GM21737 (cell line): ENCODE measurements around the gene C6orf132.
"Not testable (repeated sequence)": the region's sequence is repeated elsewhere in the genome, so short reads cannot be mapped to it uniquely, and the experiment has no call there.

Experiments
- ATAC-seq: cut with Tn5 transposase; IDR thresholded peaks from one replicate; pipeline ENCODE4 v1.9.1; 2021; ENCODE audit warnings: mild to moderate bottlenecking, moderate library complexity; ENCODE audit not compliant: unreplicated experiment

C6orf132 gene

DNA sequence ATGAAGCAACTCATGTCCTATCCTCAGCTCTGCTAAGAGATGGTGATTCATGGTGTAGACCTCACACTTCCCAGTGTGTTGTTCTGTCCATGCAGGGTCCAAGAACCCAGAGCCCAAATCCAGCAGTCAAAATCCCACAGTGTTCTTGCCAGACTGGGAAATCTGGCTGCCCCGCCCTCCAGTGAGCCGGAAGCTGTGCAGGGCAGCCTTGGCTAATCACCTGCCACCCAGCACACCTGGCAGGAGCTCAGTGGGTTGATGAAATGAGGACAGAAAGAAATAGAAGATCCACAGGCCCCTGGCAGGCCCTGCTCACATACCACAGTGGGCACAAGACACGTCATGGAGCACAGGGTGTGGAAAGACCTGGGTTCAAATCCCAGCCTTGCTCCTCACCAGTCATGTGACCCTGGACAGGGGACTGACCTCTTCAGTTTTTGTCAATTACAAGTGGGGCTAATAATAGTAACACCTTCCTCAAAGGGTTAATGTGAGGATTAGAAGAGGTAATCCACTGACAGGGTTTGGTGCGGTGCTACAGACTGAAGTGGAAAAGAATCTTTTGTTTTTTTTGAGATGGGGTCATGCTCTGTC lies 17.1 kb upstream of the C6orf132 start:
- ATAC-seq, result no peak

DNA sequence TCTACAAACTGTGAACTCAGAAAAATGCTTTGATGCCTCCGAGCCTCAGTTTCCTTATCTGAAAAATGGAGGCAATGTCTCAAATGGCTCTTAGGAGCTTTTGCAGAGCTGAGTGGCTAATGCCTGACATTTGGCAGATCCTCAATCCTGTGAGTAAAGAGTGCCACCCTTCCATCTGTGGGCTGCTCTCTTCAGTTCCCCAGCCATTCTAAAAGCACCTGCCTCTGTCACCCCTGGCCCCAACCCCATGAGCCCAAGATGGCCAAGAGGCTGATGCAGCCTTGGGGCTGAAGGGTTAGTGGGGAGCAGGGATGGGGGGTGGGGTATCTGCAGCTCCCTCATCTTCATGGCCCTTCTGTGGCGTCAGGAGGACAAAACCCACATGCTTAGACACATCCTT lies 16.2 kb upstream of the C6orf132 start:
- ATAC-seq, result no peak

DNA sequence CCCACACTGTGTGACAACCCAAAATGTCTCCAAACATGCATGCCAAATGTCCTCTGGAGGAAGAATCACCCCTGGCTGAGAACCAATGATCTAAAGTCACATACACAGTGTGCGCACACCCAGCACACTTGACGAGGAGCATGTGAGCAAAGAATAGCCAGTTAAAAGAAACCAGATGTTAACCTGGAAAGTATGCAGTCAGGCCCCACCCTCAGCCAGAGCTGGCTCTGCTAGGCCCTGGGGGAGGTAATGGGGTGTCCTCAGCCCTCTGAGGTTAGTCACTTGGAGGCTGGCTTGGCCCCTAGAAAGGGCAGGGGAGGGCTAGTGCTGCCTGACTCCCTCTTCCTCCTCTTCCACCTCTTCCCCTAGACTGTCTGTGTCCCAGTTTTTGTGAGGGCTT lies 15.6 kb upstream of the C6orf132 start:
- ATAC-seq, result no peak

DNA sequence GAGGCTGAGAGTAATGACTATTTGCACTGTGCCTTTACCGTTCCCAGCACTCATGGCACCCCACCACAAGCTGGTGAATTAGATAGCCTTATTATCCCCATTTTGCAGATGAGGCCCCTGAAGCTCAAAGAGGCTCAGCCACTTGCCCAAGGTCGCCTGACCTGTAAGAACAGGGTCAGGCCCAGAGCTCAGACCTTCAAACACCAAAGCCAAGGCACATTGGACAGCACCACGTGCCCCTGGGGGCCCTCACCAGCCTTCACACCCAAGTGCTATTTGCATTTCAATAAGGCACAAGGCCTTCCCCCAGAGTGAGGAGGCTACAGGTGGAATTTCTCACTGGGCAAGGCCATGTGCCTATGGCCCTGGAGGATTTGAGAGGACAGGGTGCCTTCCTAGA lies 14.2 kb upstream of the C6orf132 start:
- no peak for ATAC-seq

DNA sequence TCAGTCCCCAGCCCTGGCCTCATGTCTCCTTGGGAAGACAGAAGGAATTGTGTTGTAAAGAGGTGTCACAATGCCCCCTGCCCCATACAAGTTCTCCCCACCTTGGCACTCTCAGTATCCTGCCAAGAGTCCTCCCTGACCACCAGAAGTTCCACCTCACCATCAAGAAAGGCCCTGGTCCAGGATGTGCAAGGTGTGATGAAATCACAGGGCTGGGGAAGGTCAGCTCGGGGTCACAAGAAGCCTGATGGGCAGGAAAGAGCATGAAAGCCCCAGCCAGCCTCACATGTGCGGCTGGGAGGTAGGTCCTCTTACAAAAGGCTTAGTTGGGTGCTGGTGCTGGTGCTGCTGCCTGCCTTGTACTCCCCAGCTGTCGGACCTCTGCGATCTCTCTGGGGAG lies 12.9 kb upstream of the C6orf132 start:
- no peak for ATAC-seq

DNA sequence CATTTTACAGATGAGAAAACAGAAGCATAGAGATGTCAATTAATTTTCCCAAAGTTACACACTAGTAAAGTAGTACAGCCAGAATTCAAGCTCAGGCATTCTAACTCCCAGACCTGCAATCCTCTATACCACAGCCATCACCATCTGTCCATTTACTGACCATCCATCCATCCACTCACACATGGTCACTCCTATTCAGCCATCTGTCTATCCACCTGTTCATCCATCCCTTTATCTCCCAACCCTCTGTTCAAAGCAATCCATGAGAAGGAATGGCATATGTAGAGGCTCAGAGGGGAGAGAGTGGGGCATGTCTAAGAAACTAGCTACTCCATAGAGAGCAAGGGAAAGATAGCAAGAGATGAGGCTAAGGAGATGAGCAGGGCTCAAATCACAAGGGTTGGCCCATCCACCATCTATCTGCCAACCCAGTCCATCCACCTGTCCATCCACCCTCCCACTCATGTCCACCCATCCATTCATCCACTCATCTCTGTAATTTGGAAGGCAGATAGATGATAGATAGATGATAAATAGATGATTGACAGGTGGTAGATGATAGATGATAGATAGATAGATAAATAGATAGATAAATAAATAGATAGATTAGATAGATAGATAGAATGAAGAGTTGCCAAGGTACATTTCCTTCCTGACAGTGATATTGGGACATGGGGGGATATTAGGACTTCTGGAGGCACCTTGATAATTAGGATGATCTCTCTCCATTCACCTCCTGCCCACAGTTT lies 12.2 kb upstream of the C6orf132 start:
- no peak for ATAC-seq

DNA sequence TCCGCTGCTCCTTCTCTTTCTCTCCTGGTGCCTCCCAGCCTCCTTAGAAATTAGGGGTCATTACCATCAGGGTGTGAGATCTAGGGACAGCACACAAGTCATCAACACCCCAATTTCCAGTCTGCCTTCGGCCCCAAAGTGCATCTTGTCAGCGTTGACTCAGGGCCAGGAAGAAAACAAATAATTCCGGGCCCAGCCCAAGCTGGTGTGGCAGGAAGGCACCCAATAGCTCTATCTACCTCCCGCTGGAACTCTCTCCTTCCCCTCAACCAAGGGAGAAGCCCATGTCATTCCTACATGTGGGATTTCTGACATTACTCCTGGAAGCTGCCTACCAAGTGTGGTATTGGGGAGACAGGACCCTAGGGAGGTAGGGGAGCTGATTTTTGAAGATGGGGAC lies 11.5 kb upstream of the C6orf132 start:
- no peak for ATAC-seq

DNA sequence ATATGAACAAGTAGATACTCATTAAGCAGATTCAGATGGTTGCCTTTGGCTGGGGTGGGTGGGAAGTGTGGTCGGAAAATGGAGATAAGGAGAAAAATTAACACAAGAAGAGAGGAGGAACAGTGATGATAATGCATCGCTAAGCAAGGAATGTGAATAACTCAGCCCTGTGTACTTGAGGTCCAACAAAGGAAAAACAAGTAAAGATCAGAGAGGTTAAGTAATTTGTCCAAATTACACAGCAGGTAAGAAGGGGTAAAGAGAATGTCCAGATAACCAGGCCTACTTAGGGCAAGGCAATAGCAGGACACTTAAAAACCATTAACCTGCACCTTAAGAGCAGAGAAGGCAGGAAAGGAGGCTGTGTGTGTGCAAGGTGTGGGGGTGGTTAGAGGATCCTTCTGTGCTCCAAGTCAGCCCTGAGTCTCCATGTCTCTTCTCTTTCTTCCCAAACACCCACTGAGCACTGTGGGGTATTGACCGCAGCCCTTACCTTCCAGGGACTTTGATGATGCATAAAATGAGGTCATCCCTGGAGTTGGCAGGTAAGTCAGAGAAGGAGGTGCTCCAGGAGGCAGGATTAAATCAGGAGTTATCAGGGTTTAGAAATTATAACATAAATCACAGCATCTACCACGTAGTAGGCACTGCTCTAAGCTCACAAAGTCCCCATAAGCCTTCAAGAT lies 10.3 kb upstream of the C6orf132 start:
- not testable (repeated sequence) for ATAC-seq

DNA sequence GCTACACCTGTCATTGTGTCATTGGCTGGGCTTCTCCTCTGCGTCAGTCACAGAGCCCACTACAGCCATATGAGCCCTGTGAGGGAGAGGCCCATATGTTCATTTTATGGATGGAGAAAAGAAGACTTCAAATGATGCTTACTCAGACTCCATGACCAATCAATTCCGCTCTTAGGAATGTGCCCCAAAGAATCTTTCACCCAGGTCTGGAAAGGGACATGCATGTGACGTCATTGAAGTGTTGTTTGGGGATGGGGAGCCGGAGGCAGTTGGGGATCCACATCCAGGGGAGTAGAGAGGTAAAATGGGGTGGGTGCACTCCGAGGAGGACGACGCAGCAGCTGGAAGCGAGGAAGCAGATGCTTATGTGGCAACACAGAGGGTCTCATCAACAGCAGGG lies 9.6 kb upstream of the C6orf132 start:
- ATAC-seq, result no peak

DNA sequence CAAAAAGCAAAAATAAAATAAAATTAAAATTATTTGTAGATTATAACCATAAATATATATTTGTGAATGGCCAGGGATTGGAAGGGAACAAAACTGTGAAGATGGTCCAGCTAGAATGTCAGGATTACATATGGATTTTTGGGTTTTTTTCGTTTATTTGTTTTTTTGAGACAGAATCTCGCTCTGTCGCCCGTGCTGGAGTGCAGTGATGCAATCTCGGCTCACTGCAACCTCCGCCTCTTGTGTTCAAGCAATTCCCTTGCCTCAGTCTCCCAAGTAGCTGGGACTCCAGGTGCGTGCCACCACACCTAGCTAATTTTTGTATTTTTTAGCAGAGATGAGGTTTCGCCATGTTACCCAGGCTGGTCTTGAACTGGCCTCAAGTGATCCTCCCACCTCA lies 7.8 kb upstream of the C6orf132 start:
- ATAC-seq, result no peak

DNA sequence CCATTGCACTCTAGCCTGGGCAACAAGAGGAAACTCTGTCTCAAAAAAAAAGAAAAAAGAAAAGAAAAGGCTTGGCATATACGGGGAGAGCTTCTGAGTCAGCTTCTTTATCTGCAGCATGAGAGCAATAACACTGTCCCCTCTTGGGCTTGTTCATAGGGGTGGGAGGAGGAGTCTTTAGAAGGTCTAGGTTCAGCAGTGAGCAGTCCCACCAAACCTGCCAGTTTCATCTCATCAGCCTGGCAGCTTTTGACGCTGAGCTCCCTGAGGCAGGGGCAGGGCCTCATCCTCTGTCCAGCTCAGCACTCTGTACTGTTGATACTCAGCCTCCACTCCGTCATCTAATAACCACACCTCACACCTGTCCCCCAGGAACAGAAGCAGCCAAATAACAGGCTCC lies 5.6 kb upstream of the C6orf132 start:
- no peak for ATAC-seq

DNA sequence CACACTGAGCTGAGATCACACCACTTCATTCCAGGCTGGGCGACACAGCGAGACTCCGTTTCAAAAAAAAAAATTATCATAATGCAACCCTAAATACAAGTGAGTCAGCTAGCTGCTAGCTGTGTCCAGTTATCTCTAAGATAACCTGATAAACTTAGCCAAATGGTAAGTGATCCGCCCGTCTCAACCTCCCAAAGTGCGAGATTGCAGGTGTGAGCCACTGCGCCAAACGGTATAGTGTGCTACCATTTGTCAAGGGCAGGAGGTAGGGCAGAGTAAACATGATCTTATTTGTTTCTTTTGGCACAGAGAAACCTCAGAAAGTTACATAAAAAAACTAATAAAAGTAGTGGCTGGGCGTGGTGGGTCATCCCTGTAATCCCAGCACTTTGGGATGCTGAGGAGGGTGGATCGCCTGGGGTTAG lies 4.7 kb upstream of the C6orf132 start:
- no peak for ATAC-seq

DNA sequence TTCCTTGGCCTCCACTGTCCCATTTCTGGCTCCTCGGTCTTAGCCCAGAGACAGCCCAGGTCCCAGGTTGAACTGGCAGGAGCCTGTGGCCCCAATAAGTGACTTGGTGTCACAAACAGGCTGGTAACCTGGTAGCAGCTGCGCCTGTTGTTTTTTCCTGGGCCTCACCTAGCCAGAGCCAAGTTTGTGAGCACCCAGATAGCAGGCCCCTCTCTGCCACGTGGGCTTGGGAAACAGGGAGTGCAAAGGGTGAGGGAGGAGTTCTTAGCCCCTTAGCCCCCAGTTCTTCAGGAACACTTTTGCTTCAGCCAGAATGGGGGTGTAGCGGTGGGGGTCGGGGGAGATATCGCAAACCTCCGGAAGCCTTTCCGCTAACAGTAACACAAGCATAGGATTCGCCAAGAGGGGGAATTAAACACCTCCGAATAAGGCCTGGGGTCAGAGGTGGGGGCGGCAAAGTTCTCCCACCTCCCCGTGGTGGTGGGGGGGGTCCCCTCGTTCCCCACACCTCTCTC lies 760 bp downstream of the C6orf132 start:
- ATAC-seq, result no peak

DNA sequence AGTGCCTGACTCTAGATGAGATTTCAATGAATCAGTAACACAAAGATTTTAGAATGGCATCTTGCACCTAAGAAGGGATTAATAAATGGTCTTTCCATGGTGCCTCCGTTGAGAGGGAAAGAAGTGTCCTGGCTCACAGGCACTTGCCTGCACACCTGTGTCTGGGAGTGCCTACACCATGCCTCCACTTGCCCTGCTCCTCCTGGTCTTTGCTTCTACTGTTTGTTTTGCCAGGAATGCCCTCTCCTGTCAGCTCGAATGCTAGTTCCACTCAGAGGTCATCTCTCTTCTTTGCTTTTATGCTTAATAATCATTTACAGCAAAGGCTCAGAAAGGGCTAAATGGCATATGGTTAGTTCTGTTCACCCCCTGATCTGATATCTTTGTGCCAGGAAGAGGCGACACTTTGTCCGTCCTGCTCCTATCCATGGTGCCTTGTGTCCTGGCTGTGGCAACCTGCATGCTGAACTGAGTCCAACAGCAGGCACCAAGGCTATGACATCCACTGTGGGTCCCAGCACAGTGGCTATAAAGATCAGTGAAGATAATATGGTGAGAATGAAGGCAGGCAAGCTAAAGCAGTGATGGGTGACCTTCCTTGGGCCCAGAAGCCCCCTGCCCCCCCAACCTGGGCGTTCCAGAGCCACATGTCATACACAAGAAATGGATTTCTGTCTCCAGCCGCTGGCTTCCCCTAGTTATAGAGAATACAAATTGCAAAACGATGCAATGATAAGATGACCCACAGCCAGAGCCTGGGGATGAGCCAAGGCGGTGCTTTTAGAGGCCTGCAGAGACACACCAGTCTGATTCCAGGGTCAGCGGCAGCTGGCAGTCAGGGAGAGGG lies 1.4 kb downstream of the C6orf132 start:
- ATAC-seq, result no peak

DNA sequence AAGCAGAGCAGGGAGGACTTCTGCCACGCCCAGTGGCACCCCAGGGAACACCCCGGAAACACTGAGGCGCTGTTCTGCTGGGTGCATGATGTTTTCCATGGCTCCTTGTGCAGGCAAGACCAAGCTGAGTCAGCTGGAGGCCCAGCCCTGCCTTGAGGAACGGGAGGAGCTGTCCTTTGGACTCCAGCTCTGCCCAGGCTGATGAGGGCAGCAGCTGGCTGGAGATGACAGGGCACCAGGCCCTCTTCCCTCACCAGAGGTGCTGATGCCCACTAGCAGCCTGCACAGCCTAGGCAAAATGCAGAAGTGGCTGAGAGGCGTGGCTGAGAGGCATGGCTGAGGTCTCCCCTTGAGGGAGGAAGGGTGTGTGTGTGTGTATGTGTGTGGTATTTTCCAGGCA lies 2.4 kb downstream of the C6orf132 start:
- no peak for ATAC-seq

DNA sequence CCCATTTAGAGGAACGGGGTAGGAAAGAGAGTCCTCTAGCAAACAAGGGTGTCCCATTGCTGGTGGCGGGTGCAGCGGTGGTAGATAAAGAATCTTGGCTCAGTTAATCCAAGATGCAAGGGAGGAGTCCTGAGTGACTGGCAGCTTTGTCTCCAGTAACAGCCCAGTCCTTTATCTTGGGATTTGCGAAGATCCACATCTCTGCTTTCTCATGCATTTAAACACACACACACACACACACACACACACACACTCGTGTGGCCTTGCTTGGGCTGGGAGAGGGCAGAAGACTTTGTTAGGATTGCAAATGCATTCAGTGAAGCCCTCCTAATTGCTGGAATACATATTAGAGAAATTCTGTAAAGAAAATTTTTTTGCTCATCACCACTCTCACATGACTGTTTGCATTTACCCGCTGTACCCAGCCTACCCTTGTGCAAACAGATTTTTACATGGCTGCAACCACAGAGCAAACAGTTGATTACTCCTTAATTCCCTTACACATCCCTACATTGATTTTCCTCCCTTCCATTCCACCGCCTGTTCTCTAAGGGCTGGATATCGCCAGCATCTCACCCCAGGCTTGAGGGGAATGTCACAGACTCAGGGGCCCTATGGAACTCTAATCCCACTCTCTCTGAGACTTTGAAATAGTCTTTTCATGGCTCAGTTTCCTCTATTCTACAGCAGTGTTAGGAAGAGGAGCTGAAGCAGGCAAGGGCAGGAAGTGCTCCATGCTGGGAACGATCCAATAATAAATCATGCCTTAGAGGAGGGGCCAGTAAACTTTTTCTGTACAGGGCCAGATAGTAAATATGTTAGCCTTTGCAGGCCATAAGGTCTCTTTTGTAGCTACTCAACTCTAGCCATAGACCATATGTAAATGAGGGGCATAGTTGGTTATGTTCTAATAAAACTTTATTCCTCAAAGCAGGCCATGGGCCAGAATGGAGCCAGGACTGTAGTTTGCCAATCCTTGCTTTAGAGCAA lies 3.5 kb downstream of the C6orf132 start:
- no peak for ATAC-seq

DNA sequence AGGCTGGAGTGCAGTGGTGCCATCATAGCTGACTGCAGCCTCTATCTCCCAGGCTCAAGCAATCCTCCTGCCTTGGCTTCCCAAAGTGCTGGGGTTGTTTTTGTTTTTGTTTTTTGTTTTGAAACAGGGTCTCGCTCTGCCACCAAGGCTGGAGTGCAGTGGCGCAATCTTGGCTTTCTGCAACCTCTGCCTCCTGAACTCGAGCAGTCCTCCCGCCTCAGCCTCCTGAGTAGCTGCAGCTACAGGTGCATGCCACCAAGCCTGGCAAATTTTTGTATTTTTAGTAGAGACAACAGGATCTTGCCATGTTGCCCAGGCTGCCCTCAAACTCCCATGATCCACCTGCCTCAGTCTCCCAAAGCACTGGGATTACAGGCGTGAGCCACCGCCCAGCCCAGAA lies 4.2 kb downstream of the C6orf132 start:
- no peak for ATAC-seq

DNA sequence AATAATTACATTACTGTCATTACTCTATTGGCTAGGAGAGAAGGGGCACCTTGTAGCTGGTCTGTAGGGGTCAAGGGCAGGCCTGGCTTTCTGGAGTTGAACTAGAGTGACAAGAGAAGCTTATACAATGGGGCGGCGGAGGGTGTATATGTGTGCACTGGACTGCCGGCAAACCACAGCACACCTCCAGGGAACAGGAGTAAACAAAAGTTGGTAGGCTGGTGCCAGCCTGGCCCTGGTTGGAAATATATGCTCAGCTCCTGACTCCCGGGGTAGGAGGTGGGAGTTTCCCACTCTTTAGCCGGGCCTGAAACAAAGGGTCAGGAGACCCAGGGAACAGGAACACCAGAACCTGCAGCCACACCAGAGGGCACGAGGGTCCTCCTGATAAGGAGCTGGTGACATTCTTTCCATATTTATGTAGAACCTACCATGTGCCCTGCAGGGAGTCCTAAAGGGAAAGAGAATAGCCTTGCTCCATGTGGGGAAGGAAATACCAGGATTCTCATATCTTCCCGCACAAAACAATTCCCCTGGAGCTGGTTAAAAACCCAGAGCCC lies 5.1 kb downstream of the C6orf132 start:
- ATAC-seq, result no peak

DNA sequence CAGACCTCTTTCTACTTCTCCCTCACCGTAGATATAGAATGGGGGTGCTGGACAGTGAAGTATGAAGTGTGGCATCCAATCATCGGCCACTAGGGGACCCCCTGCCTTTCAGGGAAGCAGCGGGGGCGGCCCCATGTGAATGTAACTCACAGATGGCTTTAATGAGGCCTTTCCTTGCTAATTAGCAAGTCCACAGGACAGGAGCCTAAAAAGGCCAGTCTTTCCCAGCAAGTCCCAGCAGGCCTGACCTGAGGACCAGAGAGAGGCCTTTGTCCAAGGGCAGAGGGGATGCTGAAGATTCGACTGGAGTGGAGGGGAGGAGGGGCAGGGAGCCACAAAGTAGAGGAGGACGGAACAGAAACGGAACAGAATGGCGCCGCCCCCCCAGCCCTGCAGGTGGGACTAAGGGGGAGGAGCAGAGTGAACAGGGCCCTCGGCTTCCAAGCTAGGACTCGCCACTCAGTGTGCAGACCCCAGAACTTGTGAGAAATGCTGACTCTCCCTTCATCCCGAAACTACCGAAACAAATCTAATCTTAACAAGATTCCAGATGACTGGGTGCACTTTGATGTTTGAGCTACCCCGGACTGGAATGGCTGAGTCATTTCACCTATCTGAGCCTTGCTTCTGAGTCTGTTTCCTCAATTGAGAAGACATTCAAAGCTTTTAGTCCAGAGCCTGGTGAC lies 5.8 kb downstream of the C6orf132 start:
- no peak for ATAC-seq
